Fibroblast of lung (primary cell): Measurements from ENCODE around the gene FMNL1.

Source experiments
- CTCF ChIP-seq, 2 donors: IDR thresholded peaks in 1 of 2; conservative IDR thresholded peaks in 1 of 2; 1 replicate in 1 of 2; 2 replicates in 1 of 2; pipeline ENCODE4 v1.5.1; 2011 to 2012; ENCODE audit warnings: low read length in 2 of 2, control low read depth in 1 of 2, inconsistent platforms in 1 of 2, low read depth in 1 of 2, mild to moderate bottlenecking in 1 of 2
- EZH2 ChIP-seq: IDR thresholded peaks from 2 replicates; pipeline ENCODE4 v1.5.1; 2012; ENCODE audit warnings: low read length, control low read depth, mild to moderate bottlenecking; ENCODE audit errors: missing control alignments

DNA sequence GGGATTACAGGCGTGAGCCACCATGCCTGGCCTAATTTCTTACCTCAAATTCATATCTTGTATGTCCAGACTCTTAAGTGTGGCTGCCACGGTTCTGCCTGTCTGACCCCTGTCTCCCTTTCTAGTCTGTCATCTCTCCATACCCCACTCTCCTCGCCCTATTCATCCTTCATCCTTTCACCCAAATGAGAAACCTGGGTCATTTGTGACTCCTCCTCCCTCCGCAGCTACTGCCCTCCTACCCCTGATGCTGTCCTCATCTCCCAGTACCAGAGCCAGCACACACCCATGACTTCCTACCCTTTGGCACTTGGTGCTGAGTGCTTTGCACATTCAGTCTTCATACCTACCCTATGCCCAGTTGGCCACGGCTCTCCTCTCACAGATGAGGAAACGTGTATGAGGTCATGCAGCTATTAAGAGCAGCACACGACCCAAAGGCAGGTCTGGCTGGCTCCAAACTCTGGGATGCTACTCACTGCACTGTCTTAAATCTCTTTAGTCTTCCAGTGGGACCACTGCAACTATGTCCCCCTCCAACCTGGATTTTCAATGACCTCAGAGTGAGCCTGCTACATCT lies 38.6 kb downstream of the FMNL1 start:
- TF ChIP-seq CTCF (conservative IDR thresholded peaks at IDR 0.05 in 1 of 2, IDR thresholded peaks at IDR 0.05 in 1 of 2; ENCODE audit: low read depth in 1 of 2, low read length in 2 of 2) (no peak), EZH2 (no peak)
